GM18520 (cell line): ENCODE measurements around the gene HYCC1.
"Not testable (repeated sequence)": the region's sequence is repeated elsewhere in the genome, so short reads cannot be mapped to it uniquely, and the experiment has no call there.

Source experiments
- ATAC-seq: cut with Tn5 transposase; IDR thresholded peaks from one replicate; pipeline ENCODE4 v1.9.1; 2021; ENCODE audit not compliant: unreplicated experiment

The HYCC1 gene

GRCh38 chr7:22989643-22990587, 24.0 kb downstream of the HYCC1 start:
- ATAC-seq = no peak

- no peak for ATAC-seq
Observed at GRCh38 chr7:22985436-22985835, 28.5 kb downstream of the HYCC1 start.

- ATAC-seq = no peak
Observed at GRCh38 chr7:22983257-22983855, 30.6 kb downstream of the HYCC1 start.

DNA sequence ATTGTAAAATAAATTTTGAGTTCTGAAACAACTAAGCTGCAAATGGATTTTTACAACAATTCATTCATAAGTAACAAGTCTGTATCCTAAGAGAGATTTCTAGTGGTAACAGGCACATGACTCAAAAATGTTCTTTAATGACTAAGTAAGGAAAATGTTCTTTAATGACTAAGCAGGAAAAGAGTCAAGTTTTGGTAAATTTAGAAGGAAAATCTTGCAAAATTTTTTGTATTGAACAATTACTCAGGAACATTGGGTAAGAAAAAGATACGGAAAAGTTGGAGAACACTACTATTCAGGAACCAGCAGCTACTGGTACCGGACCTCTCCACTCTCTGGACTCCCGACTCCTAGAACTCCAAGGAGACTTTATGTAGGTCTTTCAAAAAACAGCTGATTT, 33.5 kb downstream of the HYCC1 start:
- no peak for ATAC-seq

GRCh38 chr7:22979861-22980260, 34.1 kb downstream of the HYCC1 start:
- no peak for ATAC-seq

DNA sequence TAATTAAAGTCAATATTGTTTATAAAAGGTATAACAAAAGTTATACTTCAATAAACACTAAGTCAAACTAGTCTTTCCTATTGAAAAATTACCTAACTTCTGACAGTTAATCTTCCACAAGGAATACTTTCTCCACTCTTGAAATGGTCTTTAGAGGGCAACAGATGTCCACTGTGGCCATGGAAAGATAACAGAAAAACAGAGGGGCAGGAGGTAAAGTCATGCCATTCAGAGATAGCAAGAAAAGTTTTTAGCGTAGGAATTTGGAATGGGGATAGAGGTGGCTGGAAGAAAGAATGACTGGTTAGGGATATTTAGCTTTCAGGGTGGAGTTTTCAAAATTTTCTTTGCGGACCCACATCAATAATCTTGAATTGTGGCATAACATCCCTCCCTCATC, 34.7 kb downstream of the HYCC1 start:
- ATAC-seq = no peak

- not testable (repeated sequence) for ATAC-seq
Observed at GRCh38 chr7:22974636-22975035, 39.3 kb downstream of the HYCC1 start.

- ATAC-seq = no peak
Observed at GRCh38 chr7:22972207-22972606, 41.7 kb downstream of the HYCC1 start.

DNA sequence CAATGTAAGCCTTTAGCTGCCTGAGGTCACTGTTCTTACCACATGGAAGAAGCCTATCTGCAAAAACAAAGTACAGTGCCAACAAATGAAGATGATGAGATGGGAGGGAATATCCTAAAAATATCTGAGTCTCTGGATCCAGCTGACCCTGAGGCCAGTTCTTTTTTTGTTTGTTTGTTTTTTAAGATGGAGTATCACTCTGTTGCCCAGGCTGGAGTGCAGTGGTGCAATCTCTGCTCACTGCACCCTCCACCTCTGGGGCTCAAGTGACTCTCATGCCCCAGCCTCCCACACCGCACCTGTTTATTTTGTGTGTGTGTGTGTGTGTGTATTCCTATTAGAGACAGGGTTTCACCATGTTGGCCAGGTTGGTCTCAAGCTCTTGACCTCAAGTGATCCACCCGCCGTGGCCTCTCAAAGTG, 44.9 kb downstream of the HYCC1 start:
- no peak for ATAC-seq
